Ectodermal cell (in vitro differentiated cells): ENCODE measurements around the gene DNAH7.
"Not testable (repeated sequence)": the region's sequence is repeated elsewhere in the genome, so short reads cannot be mapped to it uniquely, and the experiment has no call there.

ENCODE experiments used
- H3K27ac ChIP-seq: 2 replicates; pipeline ENCODE4 v1.7.0; 2013; ENCODE audit warnings: mild to moderate bottlenecking, low read depth, low read length; ENCODE audit not compliant: insufficient read depth, poor library complexity, severe bottlenecking
- H3K27me3 ChIP-seq: 2 replicates; pipeline ENCODE4 v1.7.0; 2013; ENCODE audit warnings: mild to moderate bottlenecking, low read length; ENCODE audit not compliant: insufficient read depth, control insufficient read depth, poor library complexity, severe bottlenecking
- H3K36me3 ChIP-seq: one replicate; pipeline ENCODE4 v1.7.0; 2013; ENCODE audit warnings: low read length; ENCODE audit not compliant: control insufficient read depth, insufficient read depth
- H3K4me1 ChIP-seq: one replicate; pipeline ENCODE4 v1.7.0; 2013; ENCODE audit warnings: low read length; ENCODE audit not compliant: control insufficient read depth, insufficient read depth
- H3K4me3 ChIP-seq: 2 replicates; pipeline ENCODE4 v1.7.0; 2013; ENCODE audit warnings: low read depth, low read length, control low read depth; ENCODE audit not compliant: insufficient read depth
- H3K9me3 ChIP-seq: 2 replicates; pipeline ENCODE4 v1.7.0; 2013; ENCODE audit warnings: mild to moderate bottlenecking, low read length, moderate library complexity; ENCODE audit not compliant: control insufficient read depth
- WGBS, 2 experiments: methylation state at CpG; one replicate each; pipeline ENCODE4 v1.1.7; 2013; ENCODE audit warnings: missing lambda C conversion rate in 2 of 2; 5-methylcytosine and 5-hydroxymethylcytosine counted together

DNAH7 gene

GRCh38 chr2:196099916-196100315 is 31.3 kb upstream of the DNAH7 start:
- no peaks in the 10 kb centered on the region for H3K9me3 ChIP-seq
- H3K27me3 ChIP-seq: no peaks in the 10 kb centered on the region
- no peaks in the 10 kb centered on the region for H3K4me1 ChIP-seq
- H3K36me3 ChIP-seq: no peaks in the 10 kb centered on the region
- H3K4me3 ChIP-seq: no peak overlapping the region
- WGBS, 2 experiments: 90 to 100% methylated on average over 3 of the region's 3 CpGs
- no peak overlapping the region for H3K27ac ChIP-seq

- H3K9me3 ChIP-seq: no peaks in the 10 kb centered on the region
- H3K27ac ChIP-seq: no peak overlapping the region
- 96 to 97% methylated on average over 4 to 6 of the region's 6 CpGs for WGBS, 2 experiments
- no peaks in the 10 kb centered on the region for H3K4me1 ChIP-seq
- H3K27me3 ChIP-seq: no peaks in the 10 kb centered on the region
- no peaks in the 10 kb centered on the region for H3K36me3 ChIP-seq
- no peak overlapping the region for H3K4me3 ChIP-seq
Observed at GRCh38 chr2:196097864-196098660, 29.4 kb upstream of the DNAH7 start.

GRCh38 chr2:196096982-196097745 is 28.5 kb upstream of the DNAH7 start:
- no peak overlapping the region for H3K27ac ChIP-seq
- WGBS, 2 experiments: 56 to 57% methylated on average over 2 to 5 of the region's 5 CpGs
- H3K36me3 ChIP-seq: no peaks in the 10 kb centered on the region
- H3K4me1 ChIP-seq: no peaks in the 10 kb centered on the region
- H3K9me3 ChIP-seq: no peaks in the 10 kb centered on the region
- H3K27me3 ChIP-seq: no peaks in the 10 kb centered on the region
- no peak overlapping the region for H3K4me3 ChIP-seq

DNA sequence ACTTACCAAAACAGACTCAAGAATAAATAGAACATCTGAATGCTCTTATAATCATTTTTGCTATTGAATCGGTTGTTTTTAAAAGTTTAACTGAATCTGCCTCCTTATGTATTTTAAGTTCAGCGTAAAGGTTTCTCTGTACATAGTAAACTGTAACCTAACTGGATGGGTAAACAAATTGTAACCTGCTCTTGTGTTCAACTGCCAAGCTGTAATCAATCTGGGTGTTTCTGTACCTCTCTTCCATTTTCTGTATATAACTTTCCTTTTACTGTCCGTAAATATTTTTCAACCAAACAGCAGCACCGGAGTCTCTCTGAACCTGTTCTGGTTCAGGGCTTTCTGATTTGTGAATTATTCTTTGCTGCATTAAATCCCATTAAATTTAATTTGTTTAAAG is 27.6 kb upstream of the DNAH7 start:
- H3K9me3 ChIP-seq: no peaks in the 10 kb centered on the region
- no peak overlapping the region for H3K27ac ChIP-seq
- H3K4me1 ChIP-seq: no peaks in the 10 kb centered on the region
- WGBS, 2 experiments: 73 to 87% methylated on average over 3 of the region's 4 CpGs
- H3K4me3 ChIP-seq: no peak overlapping the region
- H3K36me3 ChIP-seq: no peaks in the 10 kb centered on the region
- no peaks in the 10 kb centered on the region for H3K27me3 ChIP-seq

- H3K9me3 ChIP-seq, H3K4me3 ChIP-seq, H3K4me1 ChIP-seq, H3K27ac ChIP-seq, H3K36me3 ChIP-seq, H3K27me3 ChIP-seq: not testable (repeated sequence)
- WGBS, 2 experiments: 90 to 95% methylated on average over 5 of the region's 5 CpGs
Observed at GRCh38 chr2:196089448-196089847, 20.8 kb upstream of the DNAH7 start.

GRCh38 chr2:196088203-196088602 is 19.6 kb upstream of the DNAH7 start:
- H3K4me3 ChIP-seq: no peak overlapping the region
- no peaks in the 10 kb centered on the region for H3K27me3 ChIP-seq
- H3K9me3 ChIP-seq: peaks cover 2% of the 10 kb centered on the region
- 88 to 93% methylated on average over 2 of the region's 2 CpGs for WGBS, 2 experiments
- no peak overlapping the region for H3K27ac ChIP-seq
- no peaks in the 10 kb centered on the region for H3K36me3 ChIP-seq
- H3K4me1 ChIP-seq: no peaks in the 10 kb centered on the region

- H3K27ac ChIP-seq: no peak overlapping the region
Observed at GRCh38 chr2:196086517-196087368, 18.1 kb upstream of the DNAH7 start.

GRCh38 chr2:196083601-196084000 is 15.0 kb upstream of the DNAH7 start:
- no peak overlapping the region for H3K27ac ChIP-seq
- peaks cover 2% of the 10 kb centered on the region for H3K9me3 ChIP-seq
- WGBS, 2 experiments: 91 to 97% methylated on average over 5 of the region's 5 CpGs
- H3K4me1 ChIP-seq: no peaks in the 10 kb centered on the region
- H3K27me3 ChIP-seq: no peaks in the 10 kb centered on the region
- H3K4me3 ChIP-seq: no peak overlapping the region
- no peaks in the 10 kb centered on the region for H3K36me3 ChIP-seq

More at GRCh38 chr2:196086517-196087368, 18.1 kb upstream of the DNAH7 start:
- 76 to 77% methylated on average over 5 to 7 of the region's 7 CpGs for WGBS, 2 experiments
- no peaks in the 10 kb centered on the region for H3K27me3 ChIP-seq
- H3K4me3 ChIP-seq: no peak overlapping the region
- no peaks in the 10 kb centered on the region for H3K4me1 ChIP-seq
- H3K9me3 ChIP-seq: peaks cover 2% of the 10 kb centered on the region
- no peaks in the 10 kb centered on the region for H3K36me3 ChIP-seq

- 67 to 68% methylated on average over 2 of the region's 2 CpGs for WGBS, 2 experiments
- H3K36me3 ChIP-seq: no peaks in the 10 kb centered on the region
- peaks cover 2% of the 10 kb centered on the region for H3K9me3 ChIP-seq
- no peak overlapping the region for H3K4me3 ChIP-seq
- no peaks in the 10 kb centered on the region for H3K27me3 ChIP-seq
- no peak overlapping the region for H3K27ac ChIP-seq
- no peaks in the 10 kb centered on the region for H3K4me1 ChIP-seq
Observed at GRCh38 chr2:196080526-196080925, 11.9 kb upstream of the DNAH7 start.

GRCh38 chr2:196079052-196079451 is 10.4 kb upstream of the DNAH7 start:
- no peaks in the 10 kb centered on the region for H3K36me3 ChIP-seq
- H3K27me3 ChIP-seq: no peaks in the 10 kb centered on the region
- H3K4me3 ChIP-seq: no peak overlapping the region
- no peaks in the 10 kb centered on the region for H3K4me1 ChIP-seq
- H3K27ac ChIP-seq: no peak overlapping the region
- H3K9me3 ChIP-seq: peaks cover 2% of the 10 kb centered on the region
- 83 to 92% methylated on average over 1 of the region's 1 CpG for WGBS, 2 experiments
